H9 (cell line): ENCODE results near the gene DHRS1. TPM values are rescaled to one million over a fixed set of nuclear protein-coding genes. Genes with fewer than 3 reads are reported as not detected.

ENCODE experiments used
- DNase-seq: peaks from one replicate; pipeline ENCODE4 v3.0.0-alpha.2; 2017
- H2AFZ ChIP-seq: one replicate; pipeline ENCODE4 v1.6.1; 2013; ENCODE audit warnings: mild to moderate bottlenecking, low read length, control low read depth, moderate library complexity
- H2AK5ac ChIP-seq: 2 replicates; pipeline ENCODE4 v1.6.1; 2013; ENCODE audit warnings: low read length, control low read depth, mixed read lengths; ENCODE audit not compliant: insufficient read length
- H2BK120ac ChIP-seq: one replicate; pipeline ENCODE4 v1.6.1; 2013; ENCODE audit warnings: low read depth, mild to moderate bottlenecking, low read length, control low read depth, inconsistent platforms; ENCODE audit not compliant: poor library complexity, severe bottlenecking
- H2BK12ac ChIP-seq: 2 replicates; pipeline ENCODE4 v1.6.1; 2013; ENCODE audit warnings: low read length, control low read depth, mixed read lengths, low read depth; ENCODE audit not compliant: insufficient read length
- H2BK15ac ChIP-seq: 2 replicates; pipeline ENCODE4 v1.6.1; 2013; ENCODE audit warnings: low read depth, low read length, control low read depth
- H2BK20ac ChIP-seq: one replicate; pipeline ENCODE4 v1.6.1; 2013; ENCODE audit warnings: low read depth, mild to moderate bottlenecking, low read length, control low read depth, inconsistent platforms; ENCODE audit not compliant: poor library complexity, severe bottlenecking
- H2BK5ac ChIP-seq: 2 replicates; pipeline ENCODE4 v1.6.1; 2013; ENCODE audit warnings: low read length, control low read depth, mixed read lengths; ENCODE audit not compliant: insufficient read length
- H3K14ac ChIP-seq: 2 replicates; pipeline ENCODE4 v1.6.1; 2013; ENCODE audit warnings: low read length, control low read depth; ENCODE audit not compliant: insufficient read depth
- H3K18ac ChIP-seq: 2 replicates; pipeline ENCODE4 v1.6.1; 2013; ENCODE audit warnings: low read depth, mild to moderate bottlenecking, mixed read lengths, low read length, control low read depth; ENCODE audit not compliant: insufficient read length
- H3K23ac ChIP-seq: 2 replicates; pipeline ENCODE4 v1.6.1; 2013; ENCODE audit warnings: low read length, control low read depth, mixed read lengths, low read depth; ENCODE audit not compliant: insufficient read length
- H3K23me2 ChIP-seq: 2 replicates; pipeline ENCODE4 v1.6.1; 2013; ENCODE audit warnings: low read depth, mild to moderate bottlenecking, mixed read lengths, low read length, control low read depth; ENCODE audit not compliant: insufficient read length, poor library complexity, severe bottlenecking
- H3K27ac ChIP-seq: 2 replicates; pipeline ENCODE4 v1.5.1; 2013; ENCODE audit warnings: low read length, control low read depth, mixed read lengths, low read depth; ENCODE audit not compliant: insufficient read length
- H3K27me3 ChIP-seq: 2 replicates; pipeline ENCODE4 v1.6.1; 2013; ENCODE audit warnings: low read length, control low read depth, inconsistent platforms; ENCODE audit not compliant: insufficient read depth
- H3K4ac ChIP-seq: 2 replicates; pipeline ENCODE4 v1.6.1; 2013; ENCODE audit warnings: low read depth, mild to moderate bottlenecking, control low read depth, inconsistent platforms, low read length, moderate library complexity
- H3K4me1 ChIP-seq: 2 replicates; pipeline ENCODE4 v1.6.1; 2013; ENCODE audit warnings: low read length, control low read depth, inconsistent platforms; ENCODE audit not compliant: insufficient read depth
- H3K4me2 ChIP-seq: 2 replicates; pipeline ENCODE4 v1.6.1; 2013; ENCODE audit warnings: low read length, control low read depth, mixed read lengths; ENCODE audit not compliant: insufficient read length, insufficient read depth
- H3K56ac ChIP-seq: 2 replicates; pipeline ENCODE4 v1.6.1; 2013; ENCODE audit warnings: low read depth, mild to moderate bottlenecking, mixed read lengths, low read length, control low read depth; ENCODE audit not compliant: insufficient read length
- H3K79me1 ChIP-seq: 2 replicates; pipeline ENCODE4 v1.6.1; 2013; ENCODE audit warnings: low read depth, mild to moderate bottlenecking, moderate library complexity, low read length, control low read depth, inconsistent platforms; ENCODE audit not compliant: insufficient read depth, poor library complexity, severe bottlenecking
- H3K79me2 ChIP-seq: 2 replicates; pipeline ENCODE4 v1.6.1; 2013; ENCODE audit warnings: low read length, control low read depth, inconsistent platforms; ENCODE audit not compliant: insufficient read depth
- H3K9ac ChIP-seq: 2 replicates; pipeline ENCODE4 v1.6.1; 2013; ENCODE audit warnings: low read length, control low read depth, mixed read lengths; ENCODE audit not compliant: insufficient read length; ENCODE audit errors: extremely low read depth
- H3K9me3 ChIP-seq: one replicate; pipeline ENCODE4 v1.6.1; 2013; ENCODE audit warnings: low read depth, low read length, inconsistent platforms; ENCODE audit not compliant: control insufficient read depth
- H3T11ph ChIP-seq: one replicate; pipeline ENCODE4 v1.6.1; 2013; ENCODE audit warnings: mild to moderate bottlenecking, low read length, control low read depth, inconsistent platforms
- H4K20me1 ChIP-seq: one replicate; pipeline ENCODE4 v1.6.1; 2013; ENCODE audit not compliant: control insufficient read depth, insufficient read length, insufficient read depth
- H4K5ac ChIP-seq: 2 replicates; pipeline ENCODE4 v1.6.1; 2013; ENCODE audit warnings: low read depth, mild to moderate bottlenecking, mixed read lengths, low read length, control low read depth; ENCODE audit not compliant: insufficient read length
- H4K8ac ChIP-seq: replicated peaks from 2 replicates; pipeline ENCODE4 v1.6.1; 2013; ENCODE audit warnings: low read length, control low read depth, mixed read lengths, low read depth; ENCODE audit not compliant: insufficient read length
- H4K91ac ChIP-seq: 2 replicates; pipeline ENCODE4 v1.6.1; 2013; ENCODE audit warnings: low read depth, mild to moderate bottlenecking, moderate library complexity, mixed read lengths, low read length, control low read depth; ENCODE audit not compliant: insufficient read length
- H3K27ac Mint-ChIP-seq, 3 experiments: 2 replicates in 2 of 3; 3 replicates in 1 of 3; pipeline ENCODE4 v1.8.0; 2020 to 2021; ENCODE audit warnings: mixed read lengths in 3 of 3, mild to moderate bottlenecking in 1 of 3, moderate library complexity in 1 of 3
- H3K27me3 Mint-ChIP-seq: 2 replicates; pipeline ENCODE4 v1.8.0; 2021; ENCODE audit warnings: low read depth, mild to moderate bottlenecking, moderate library complexity, mixed read lengths
- H3K36me3 Mint-ChIP-seq, 3 experiments: 2 replicates in 2 of 3; 3 replicates in 1 of 3; pipeline ENCODE4 v1.8.0; 2020 to 2021; ENCODE audit warnings: low read depth in 3 of 3, mixed read lengths in 3 of 3; ENCODE audit not compliant: insufficient read depth in 1 of 3
- H3K4me1 Mint-ChIP-seq, 2 experiments: 2 replicates each; pipeline ENCODE4 v1.8.0; 2020; ENCODE audit warnings: mixed read lengths in 2 of 2
- H3K4me3 Mint-ChIP-seq, 2 experiments: 2 replicates in 1 of 2; 3 replicates in 1 of 2; pipeline ENCODE4 v1.8.0; 2020 to 2021; ENCODE audit warnings: mild to moderate bottlenecking in 2 of 2, mixed read lengths in 2 of 2, moderate library complexity in 1 of 2
- H3K9me3 Mint-ChIP-seq, 2 experiments: 2 replicates in 1 of 2; 3 replicates in 1 of 2; pipeline ENCODE4 v1.8.0; 2020; ENCODE audit warnings: mild to moderate bottlenecking in 2 of 2, mixed read lengths in 2 of 2, moderate library complexity in 1 of 2
- CTCF ChIP-seq: fragments of 200-600 bp; sonication (generic); conservative IDR thresholded peaks from 3 replicates; pipeline ENCODE4 v1.8.0; 2021; ENCODE audit warnings: antibody characterized with exemption, mild to moderate bottlenecking
- WGBS: extraction: QIAGEN DNeasy Blood & Tissue Kit; methylation state at CpG from one replicate; pipeline ENCODE4 v1.1.7; 2013; ENCODE audit warnings: missing lambda C conversion rate, low lambda C conversion rate, mixed read lengths; ENCODE audit not compliant: insufficient read length; ENCODE audit errors: extremely low coverage; 5-methylcytosine and 5-hydroxymethylcytosine counted together
- total RNA-seq: library from RNA; stranded (reverse); gene quantifications from 2 replicates; pipeline ENCODE4 v1.2.1, GENCODE V29; 2021

Gene DHRS1
- total RNA-seq, 1 experiment from 2014 or later, result 19.1 TPM

- no CpG with 5 or more reads among the region's 3 CpGs for WGBS
Measured at GRCh38 chr14:24273422-24273998, 26.1 kb downstream of the DHRS1 start.

More at GRCh38 chr14:24273422-24273998, 26.1 kb downstream of the DHRS1 start:
- no peak overlapping the region for H2BK5ac ChIP-seq
- H3K4me1 ChIP-seq, result no peaks in the 10 kb centered on the region
- H4K20me1 ChIP-seq, result no peaks in the 10 kb centered on the region
- no peak overlapping the region for H3K9ac ChIP-seq
- no peak overlapping the region for H3K4me3 Mint-ChIP-seq
- no peaks in the 10 kb centered on the region for H3K79me2 ChIP-seq
- no peak overlapping the region for H3K23ac ChIP-seq
- H3K4me1 Mint-ChIP-seq, result peaks cover 12 to 14% of the 10 kb centered on the region in 2 experiments
- DNase-seq, result no peak
- 0 out of 7 replicates have a peak, but pooled peaks cover 0 to 4% (median 0%) of the 10 kb centered on the region in 3 experiments for H3K36me3 Mint-ChIP-seq
- H3K4me2 ChIP-seq, result no peak overlapping the region
- no peak overlapping the region for H4K5ac ChIP-seq
- no peaks in the 10 kb centered on the region for H3K9me3 Mint-ChIP-seq
- H4K8ac ChIP-seq, result no peak overlapping the region
- no peak overlapping the region for H2BK20ac ChIP-seq
- no peak overlapping the region for H3K27ac Mint-ChIP-seq
- H3K4ac ChIP-seq, result no peak overlapping the region
- no peaks in the 10 kb centered on the region for H3K27me3 ChIP-seq
- no peak overlapping the region for H2BK12ac ChIP-seq
- no peak overlapping the region for H3K18ac ChIP-seq
- no peaks in the 10 kb centered on the region for H3K9me3 ChIP-seq
- no peaks in the 10 kb centered on the region for H3K79me1 ChIP-seq
- H2AFZ ChIP-seq, result no peak overlapping the region
- peaks cover 8% of the 10 kb centered on the region for H3K23me2 ChIP-seq
- H3K27ac ChIP-seq, result no peak overlapping the region
- H2BK15ac ChIP-seq, result no peak overlapping the region
- H2BK120ac ChIP-seq, result no peak overlapping the region
- H4K91ac ChIP-seq, result no peak overlapping the region
- H3K27me3 Mint-ChIP-seq, result no peaks in the 10 kb centered on the region
- H2AK5ac ChIP-seq, result no peak overlapping the region
- no peak overlapping the region for H3K14ac ChIP-seq
- peak; percentile 27; the same call in 1 of the 3 replicates for TF ChIP-seq CTCF
- no peak overlapping the region for H3K56ac ChIP-seq
- H3T11ph ChIP-seq, result no peak overlapping the region
